Nasal cavity respiratory epithelium epithelial cell of viscerocranial mucosa (primary cell): Measurements from ENCODE around the gene DCUN1D3. TPM values are rescaled to one million over a fixed set of nuclear protein-coding genes. Genes with fewer than 3 reads are reported as not detected.

Experiments
- total RNA-seq: library from RNA; depleted of rRNA; stranded (reverse); fragments of >200 nt; gene quantifications from 2 replicates; pipeline ENCODE4 v1.2.3, GENCODE V29; 2014

DCUN1D3 gene, protein sequence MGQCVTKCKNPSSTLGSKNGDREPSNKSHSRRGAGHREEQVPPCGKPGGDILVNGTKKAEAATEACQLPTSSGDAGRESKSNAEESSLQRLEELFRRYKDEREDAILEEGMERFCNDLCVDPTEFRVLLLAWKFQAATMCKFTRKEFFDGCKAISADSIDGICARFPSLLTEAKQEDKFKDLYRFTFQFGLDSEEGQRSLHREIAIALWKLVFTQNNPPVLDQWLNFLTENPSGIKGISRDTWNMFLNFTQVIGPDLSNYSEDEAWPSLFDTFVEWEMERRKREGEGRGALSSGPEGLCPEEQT
- total RNA-seq = 17.9 and 33.5 TPM in 2 replicates

DNA sequence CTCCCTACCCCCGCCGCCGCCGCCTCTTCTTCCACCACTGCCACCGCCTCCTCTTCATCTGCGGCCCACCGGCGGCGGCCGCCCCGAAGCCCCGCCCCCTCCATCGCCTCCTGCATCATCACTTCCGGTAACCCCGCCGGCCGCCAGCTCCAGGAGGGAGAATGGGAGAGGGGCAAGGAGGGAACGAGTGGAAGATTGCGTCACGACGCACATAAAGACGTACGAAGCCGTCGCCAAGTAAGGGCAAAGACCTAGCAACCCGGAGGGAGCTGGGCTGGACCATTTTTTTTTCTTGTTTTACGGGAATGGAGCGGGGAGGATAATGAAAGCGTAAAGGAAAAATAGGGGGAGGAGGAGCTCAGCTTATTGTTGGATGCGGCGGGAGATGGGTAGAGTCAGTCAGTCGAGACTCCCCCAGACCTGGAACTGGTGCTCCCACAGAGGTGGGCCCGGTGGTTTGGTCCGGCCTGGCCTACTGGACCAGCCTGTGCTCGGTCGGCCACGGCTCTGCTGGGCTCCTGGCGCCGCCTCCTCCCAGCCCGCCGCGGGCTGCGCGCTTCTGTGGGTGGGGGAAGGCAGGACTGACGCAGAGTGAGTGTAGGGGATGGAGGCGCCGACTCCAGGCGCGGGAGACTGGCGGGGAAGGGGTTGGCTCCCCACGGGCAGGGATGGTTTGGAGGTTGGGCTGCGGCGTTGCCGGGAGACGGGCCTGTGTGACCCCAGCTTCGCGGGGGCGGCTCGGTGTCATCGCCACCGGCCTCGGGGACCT is at the start of gene DCUN1D3, which contains the start of gene LYRM1:
DCUN1D3 (minus strand) TSS at position 60 of the 769 bp plus-strand sequence. CDS start 37,820 bp downstream, outside the sequence.
LYRM1 (plus strand) TSS at position 473 of the 769 bp plus-strand sequence. CDS start 14,785 bp downstream, outside the sequence.

DNA sequence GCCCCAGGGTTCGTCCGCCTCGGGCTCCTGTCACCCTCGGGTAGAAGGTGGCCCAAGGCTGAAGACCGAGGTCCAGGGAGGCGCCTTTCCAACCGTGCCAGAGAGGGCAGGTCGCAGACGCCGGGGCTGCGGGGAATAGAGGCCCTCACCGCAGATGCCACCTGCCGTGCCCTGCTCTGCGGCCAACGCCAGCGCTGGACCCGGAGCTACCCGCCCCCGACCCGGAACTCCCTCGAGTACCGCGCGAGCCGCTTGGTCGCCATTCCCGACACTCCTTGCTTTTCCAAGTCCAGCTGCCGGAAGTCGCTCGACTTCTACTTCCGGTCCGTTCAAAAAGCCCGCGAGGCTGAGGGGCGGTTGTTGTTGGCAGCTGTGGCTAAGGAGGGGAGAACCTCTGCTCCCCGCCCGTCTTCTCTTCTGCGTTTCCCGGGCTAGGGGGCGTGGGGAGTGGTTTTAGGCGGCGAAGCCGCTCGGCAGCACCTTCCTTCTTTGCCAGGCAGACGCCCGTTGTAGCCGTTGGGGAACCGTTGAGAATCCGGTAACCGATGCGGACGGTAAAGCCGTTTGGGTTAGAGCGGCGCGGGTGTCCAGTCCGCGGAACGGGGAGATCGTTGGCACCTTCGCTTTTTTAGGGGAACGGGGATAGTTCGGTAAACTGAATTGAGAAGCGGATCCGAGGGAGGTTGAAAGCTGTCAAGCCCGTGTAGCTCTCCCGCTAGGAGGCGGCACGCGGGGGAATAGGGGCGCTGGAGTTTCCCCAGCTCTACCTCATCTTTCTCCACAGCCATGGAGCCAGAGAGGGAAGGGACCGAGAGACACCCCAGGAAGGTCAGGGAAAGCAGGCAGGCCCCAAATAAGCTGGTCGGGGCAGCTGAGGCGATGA is 93.7 kb downstream of the DCUN1D3 start, which contains the start of the genes ERI2 and REXO5:
ERI2 (minus strand) TSS at position 305 of the 883 bp plus-strand sequence; CDS start at position 263, 42 bp downstream.
REXO5 (plus strand) TSS at position 360 of the 883 bp plus-strand sequence; CDS start at position 787, 427 bp downstream.

Other genes starting within 250 kb of the DCUN1D3 start
- 0.21 TPM in 1 of 2 replicates, not detected in the other for gene ACSM1, start 202.7 kb downstream of the DCUN1D3 start, total RNA-seq
- gene THUMPD1, start 158.5 kb downstream of the DCUN1D3 start, total RNA-seq = 116 and 162 TPM in 2 replicates
- 1.4 and 1.7 TPM in 2 replicates for gene ACSM3, start 136.3 kb downstream of the DCUN1D3 start, total RNA-seq
- gene ERI2, start 93.9 kb downstream of the DCUN1D3 start, total RNA-seq = 23.6 and 32.2 TPM in 2 replicates
- 1.4 and 1.7 TPM in 2 replicates for gene REXO5, start 93.8 kb downstream of the DCUN1D3 start, total RNA-seq
- gene LYRM1, start 413 bp upstream of the DCUN1D3 start, total RNA-seq = 28.4 and 75.5 TPM in 2 replicates